Activated CD8-positive, alpha-beta T cell treated with anti-CD3 and anti-CD28 coated beads for 36 hours (primary cell): Measurements from ENCODE around the gene CAPN2. TPM values are rescaled to one million over a fixed set of nuclear protein-coding genes. Genes with fewer than 3 reads are reported as not detected.
"Not testable (repeated sequence)": the region's sequence is repeated elsewhere in the genome, so short reads cannot be mapped to it uniquely, and the experiment has no call there.

Experiments
- ATAC-seq: fragments of 200-7000 bp; cut with Tn5 transposase; one replicate; pipeline ENCODE4 v1.10.0; 2021; ENCODE audit warnings: mild to moderate bottlenecking, moderate library complexity
- CTCF ChIA-PET: fragments of 350-600 bp; sonication (Branson Sonifier 250); formaldehyde crosslinking; loops from one replicate; lab custom pipeline; 2021; ENCODE audit warnings: antibody characterized with exemption; lab: Charles Lee
- POLR2A ChIA-PET: fragments of 350-600 bp; sonication (Branson Sonifier 250); formaldehyde crosslinking; loops from one replicate; lab custom pipeline; 2021; ENCODE audit warnings: antibody characterized with exemption; lab: Charles Lee
- DNase-seq: peaks from one replicate; pipeline ENCODE4 v3.0.0-alpha.2; 2020
- H3K27ac Mint-ChIP-seq: one replicate; pipeline ENCODE4 v1.8.0; 2021; ENCODE audit warnings: mild to moderate bottlenecking, mixed read lengths
- H3K27me3 Mint-ChIP-seq: one replicate; pipeline ENCODE4 v1.8.0; 2021; ENCODE audit warnings: mixed read lengths
- H3K36me3 Mint-ChIP-seq: one replicate; pipeline ENCODE4 v1.8.0; 2021; ENCODE audit warnings: low read depth, mixed read lengths
- H3K4me1 Mint-ChIP-seq: one replicate; pipeline ENCODE4 v1.8.0; 2021; ENCODE audit warnings: low read depth, mixed read lengths
- H3K4me3 Mint-ChIP-seq: one replicate; pipeline ENCODE4 v1.8.0; 2021; ENCODE audit warnings: mild to moderate bottlenecking, moderate library complexity, mixed read lengths
- H3K9me3 Mint-ChIP-seq: one replicate; pipeline ENCODE4 v1.8.0; 2021; ENCODE audit warnings: mixed read lengths
- intact Hi-C: fragments of 100-400 bp; cut with micrococcal nuclease; formaldehyde crosslinking; loops from one replicate; pipeline ENCODE4 v1.10.0; 2022
- total RNA-seq, 2 experiments: library from RNA; stranded (reverse); gene quantifications; one replicate each; pipeline ENCODE4 v1.2.3, GENCODE V29; 2021
- TF ChIP-seq, protein P1 (sequence below): fragments of 200-600 bp; IDR thresholded peaks from one replicate; pipeline ENCODE4 v1.8.0; 2022; ENCODE audit warnings: antibody characterized with exemption, mild to moderate bottlenecking

Gene CAPN2
- total RNA-seq, 2 experiments from 2014 or later = 31.5 to 33.6 TPM

DNA sequence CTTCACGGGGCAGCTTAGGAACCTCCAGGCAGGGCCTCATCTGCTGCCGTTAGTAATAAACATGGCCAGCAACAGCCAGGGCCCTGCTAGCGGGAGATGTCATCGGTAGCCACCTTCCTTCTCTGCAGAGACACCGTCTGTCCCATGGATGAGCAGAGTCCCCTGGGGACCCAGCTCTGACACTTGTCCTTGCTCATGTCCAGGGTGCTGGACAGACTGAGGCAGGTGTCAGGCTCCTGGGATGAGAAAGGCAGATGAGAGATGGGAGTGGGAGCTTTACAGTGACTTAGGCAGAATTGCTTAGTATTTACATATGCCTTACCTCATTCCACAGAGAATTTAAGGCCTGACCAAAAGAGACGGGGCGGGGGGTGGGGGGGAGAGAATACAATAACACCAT is 25.0 kb downstream of the CAPN2 start:
- Mint-ChIP-seq H3K4me1 (peaks cover 3% of the 10 kb centered on the region), H3K27ac (no peak overlapping the region), H3K4me3 (no peak overlapping the region), H3K36me3 (no peaks in the 10 kb centered on the region), H3K9me3 (no peaks in the 10 kb centered on the region), H3K27me3 (no peaks in the 10 kb centered on the region)
- ATAC-seq (no peak), DNase-seq (no peak)
- ChIA-PET POLR2A (interaction anchor here (1.0 kb wide), 1 partner anchor 8 kb away, joined by 3 read pairs; no protein-coding TSS in a partner anchor), CTCF (interaction anchor here (1.4 to 3.3 kb wide), 2 partner anchors 11 to 25 kb away, joined by 3 to 20 read pairs; partner anchors contain the start of gene CAPN2)
- TF ChIP-seq, protein P1, sequence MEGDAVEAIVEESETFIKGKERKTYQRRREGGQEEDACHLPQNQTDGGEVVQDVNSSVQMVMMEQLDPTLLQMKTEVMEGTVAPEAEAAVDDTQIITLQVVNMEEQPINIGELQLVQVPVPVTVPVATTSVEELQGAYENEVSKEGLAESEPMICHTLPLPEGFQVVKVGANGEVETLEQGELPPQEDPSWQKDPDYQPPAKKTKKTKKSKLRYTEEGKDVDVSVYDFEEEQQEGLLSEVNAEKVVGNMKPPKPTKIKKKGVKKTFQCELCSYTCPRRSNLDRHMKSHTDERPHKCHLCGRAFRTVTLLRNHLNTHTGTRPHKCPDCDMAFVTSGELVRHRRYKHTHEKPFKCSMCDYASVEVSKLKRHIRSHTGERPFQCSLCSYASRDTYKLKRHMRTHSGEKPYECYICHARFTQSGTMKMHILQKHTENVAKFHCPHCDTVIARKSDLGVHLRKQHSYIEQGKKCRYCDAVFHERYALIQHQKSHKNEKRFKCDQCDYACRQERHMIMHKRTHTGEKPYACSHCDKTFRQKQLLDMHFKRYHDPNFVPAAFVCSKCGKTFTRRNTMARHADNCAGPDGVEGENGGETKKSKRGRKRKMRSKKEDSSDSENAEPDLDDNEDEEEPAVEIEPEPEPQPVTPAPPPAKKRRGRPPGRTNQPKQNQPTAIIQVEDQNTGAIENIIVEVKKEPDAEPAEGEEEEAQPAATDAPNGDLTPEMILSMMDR = no peak
- intact Hi-C loops = no loop called here

DNA sequence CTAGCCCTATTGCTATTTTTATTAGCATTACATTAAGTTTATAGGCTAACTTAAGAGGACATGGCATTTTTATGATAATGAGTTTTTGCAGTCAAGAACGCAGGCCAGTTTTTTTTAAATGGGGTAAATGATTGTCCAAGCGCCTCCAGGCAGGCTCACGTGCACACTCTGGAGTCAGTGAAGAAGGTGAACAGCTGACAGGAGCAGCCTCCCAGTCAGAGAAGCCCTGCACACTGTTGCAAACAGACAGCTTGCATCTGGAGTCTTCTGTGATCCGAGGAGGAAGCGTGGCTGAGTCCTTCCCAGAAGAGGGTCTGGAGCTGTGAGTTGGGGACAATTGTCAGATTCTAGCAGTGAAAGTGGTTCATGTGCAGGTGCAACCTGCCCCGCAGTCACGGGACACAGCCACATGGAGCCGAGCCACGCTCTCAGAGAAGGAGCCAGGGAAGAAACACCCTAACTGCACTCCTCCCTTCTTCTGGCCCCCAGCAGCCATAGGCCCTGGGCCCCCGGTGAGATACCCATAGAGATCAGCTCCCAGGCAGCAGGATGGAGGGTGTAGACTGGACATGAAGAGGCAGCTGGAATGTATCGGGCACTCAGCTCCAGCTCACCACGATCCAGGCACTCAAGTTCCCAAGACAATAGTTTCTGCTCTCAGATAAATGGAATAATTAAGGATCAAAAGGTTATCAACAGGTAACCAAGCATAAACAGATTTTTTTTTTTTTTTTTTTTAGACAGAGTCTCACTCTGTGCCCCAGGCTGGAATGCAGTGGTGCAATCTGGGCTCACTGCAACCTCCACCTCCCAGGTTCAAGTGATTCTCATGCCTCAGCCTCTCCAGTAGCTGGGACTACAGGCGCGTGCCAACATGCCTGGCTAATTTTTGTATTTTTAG is 26.4 kb downstream of the CAPN2 start:
- CTCF ChIA-PET = interaction anchor here (1.2 to 3.3 kb wide), 4 partner anchors 10 to 43 kb away, joined by 3 to 20 read pairs (median 4); partner anchors contain the start of gene CAPN2
- ATAC-seq = no peak
- intact Hi-C loops = no loop called here
- no peaks in the 10 kb centered on the region for H3K27me3 Mint-ChIP-seq
- peaks cover 3% of the 10 kb centered on the region for H3K36me3 Mint-ChIP-seq
- no peak for DNase-seq
- POLR2A ChIA-PET = interaction anchor here (0.7 to 1.1 kb wide), 3 partner anchors 10 to 17 kb away, joined by 3 read pairs; no protein-coding TSS in a partner anchor
- no peaks in the 10 kb centered on the region for H3K9me3 Mint-ChIP-seq
- TF ChIP-seq, protein P1 = no peak
- peaks cover 3% of the 10 kb centered on the region for H3K4me1 Mint-ChIP-seq
- H3K27ac Mint-ChIP-seq = no peak overlapping the region
- H3K4me3 Mint-ChIP-seq = no peak overlapping the region

DNA sequence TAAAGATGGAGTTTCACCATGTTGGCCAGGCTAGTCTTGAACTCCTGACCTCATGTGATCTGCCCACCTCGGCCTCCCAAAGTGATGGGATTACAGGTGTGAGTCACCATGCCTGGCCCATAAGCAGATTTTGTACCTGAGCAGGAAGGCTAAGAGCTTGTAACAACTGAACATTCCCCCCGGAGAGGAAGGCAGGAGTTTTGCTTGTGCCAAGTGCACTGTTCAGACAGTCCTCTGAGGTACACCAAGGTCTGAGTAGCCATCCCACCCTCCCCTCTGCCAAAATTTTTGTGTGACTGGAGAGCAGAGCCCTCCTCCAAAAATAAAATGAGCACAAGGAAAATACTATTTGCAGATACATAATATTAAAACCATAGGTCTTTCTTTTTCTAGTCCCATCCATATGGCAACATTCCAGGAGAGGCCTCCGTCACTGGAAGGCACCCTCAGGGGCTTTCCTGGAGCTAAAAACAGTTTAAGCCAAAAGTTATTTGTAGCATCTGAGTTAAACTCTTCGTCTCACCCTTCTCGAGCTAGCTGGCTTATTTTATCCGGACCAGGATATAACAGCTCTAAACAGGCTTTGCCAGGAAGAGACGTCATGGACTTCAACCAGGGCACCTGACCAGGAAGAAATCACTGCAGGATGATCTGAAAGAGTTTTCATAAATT is 27.2 kb downstream of the CAPN2 start:
- no peak overlapping the region for H3K4me3 Mint-ChIP-seq
- ChIA-PET CTCF (interaction anchor here (1.3 to 3.3 kb wide), 2 partner anchors 9 to 12 kb away, joined by 4 to 20 read pairs; no protein-coding TSS in a partner anchor), POLR2A (interaction anchor here (1.1 kb wide), 1 partner anchor 12 kb away, joined by 3 read pairs; no protein-coding TSS in a partner anchor)
- ATAC-seq (no peak), DNase-seq (no peak)
- no peaks in the 10 kb centered on the region for H3K9me3 Mint-ChIP-seq
- TF ChIP-seq, protein P1 = no peak
- peaks cover 3% of the 10 kb centered on the region for H3K36me3 Mint-ChIP-seq
- no peak overlapping the region for H3K27ac Mint-ChIP-seq
- H3K4me1 Mint-ChIP-seq = peaks cover 2% of the 10 kb centered on the region
- H3K27me3 Mint-ChIP-seq = no peaks in the 10 kb centered on the region
- intact Hi-C loops = no loop called here

DNA sequence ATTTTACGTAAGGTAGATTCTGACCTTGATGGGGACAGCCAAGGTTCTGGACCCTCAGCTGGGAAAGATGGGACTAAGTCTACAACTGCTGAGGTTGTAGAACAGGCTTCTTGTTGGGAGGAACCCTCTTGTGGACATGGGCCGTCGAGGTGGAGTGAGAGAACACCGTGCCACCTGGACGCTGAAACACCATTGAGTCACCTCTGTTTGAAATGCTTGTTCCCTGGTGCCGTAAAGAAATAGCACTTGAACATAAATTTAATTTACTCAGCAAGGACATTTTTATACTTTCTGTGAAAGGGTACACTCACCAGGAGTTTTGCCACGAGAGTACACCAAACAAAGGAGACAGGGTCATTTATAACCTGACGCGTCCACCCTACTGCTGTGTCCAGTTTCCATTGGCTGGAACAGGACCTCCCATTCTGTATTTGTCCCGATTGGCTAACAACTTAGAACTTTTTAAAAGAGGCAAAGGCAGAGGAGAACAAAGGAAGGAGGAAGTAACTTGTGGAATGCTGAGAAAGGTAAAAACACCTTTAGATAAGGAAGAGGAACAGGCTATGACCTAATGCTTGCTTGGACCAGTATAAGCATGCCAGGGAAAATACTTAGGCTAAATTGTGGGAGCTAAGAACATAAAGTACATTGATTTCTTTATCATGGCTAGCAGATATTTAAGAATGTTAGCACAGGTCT is 27.8 kb downstream of the CAPN2 start:
- H3K4me3 Mint-ChIP-seq, H3K36me3 Mint-ChIP-seq, intact Hi-C loops, H3K4me1 Mint-ChIP-seq, H3K27me3 Mint-ChIP-seq, DNase-seq, H3K27ac Mint-ChIP-seq, H3K9me3 Mint-ChIP-seq, ATAC-seq: not testable (repeated sequence)
- POLR2A ChIA-PET = interaction anchor here (1.1 kb wide), 1 partner anchor 13 kb away, joined by 3 read pairs; no protein-coding TSS in a partner anchor
- CTCF ChIA-PET = interaction anchor here (1.0 to 1.4 kb wide), 4 partner anchors 9 to 43 kb away, joined by 3 to 8 read pairs (median 3); no protein-coding TSS in a partner anchor

DNA sequence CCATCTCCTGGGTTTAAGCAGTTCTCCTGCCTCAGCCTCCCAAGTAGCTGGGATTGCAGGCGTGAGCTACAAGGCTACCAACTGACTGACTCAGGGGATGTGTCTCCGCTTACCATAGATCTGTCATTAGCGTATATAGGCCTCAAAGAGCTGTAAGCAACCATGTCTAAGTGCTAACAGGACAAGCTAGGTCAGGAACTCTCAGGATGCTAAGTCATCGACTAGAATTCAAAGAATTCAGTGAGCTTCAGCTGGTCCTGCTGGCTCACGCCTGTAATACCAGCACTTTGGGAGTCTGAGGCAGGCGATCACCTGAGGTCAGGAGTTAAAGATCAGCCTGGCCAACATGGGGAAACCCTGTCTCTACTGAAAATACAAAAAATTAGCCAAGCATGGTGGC is 29.5 kb downstream of the CAPN2 start:
- DNase-seq = no peak
- no peaks in the 10 kb centered on the region for H3K4me1 Mint-ChIP-seq
- no peak for ATAC-seq
- H3K27me3 Mint-ChIP-seq = no peaks in the 10 kb centered on the region
- no peak overlapping the region for H3K27ac Mint-ChIP-seq
- no peaks in the 10 kb centered on the region for H3K9me3 Mint-ChIP-seq
- intact Hi-C loops = no loop called here
- ChIA-PET CTCF (interaction anchor here (1.2 to 1.4 kb wide), 3 partner anchors 7 to 46 kb away, joined by 3 to 8 read pairs (median 4); no protein-coding TSS in a partner anchor), POLR2A (no interaction called here)
- TF ChIP-seq, protein P1 = no peak
- no peak overlapping the region for H3K4me3 Mint-ChIP-seq
- H3K36me3 Mint-ChIP-seq = peaks cover 4% of the 10 kb centered on the region
